Measurements from ENCODE around the gene TBK1.

- no peak for TF ChIP-seq CHD4 (IDR thresholded peaks at IDR 0.05; ENCODE audit: borderline replicate concordance)
- no peak for TF ChIP-seq PBX3 (IDR thresholded peaks at IDR 0.05)
- TF ChIP-seq EP300 (IDR thresholded peaks at IDR 0.05) = no peak
Observed at GRCh38 chr12:64457032-64457431, 5.1 kb downstream of the TBK1 start.
